Liver (tissue), 3 donors: ENCODE data around the gene TCERG1.

Source experiments
- EGR1 ChIP-seq, 2 donors: IDR thresholded peaks; 2 replicates each; pipeline ENCODE4 v1.6.1; 2016 to 2018; ENCODE audit warnings: antibody characterized with exemption in 2 of 2, low read depth in 2 of 2
- RAD21 ChIP-seq, 2 donors: IDR thresholded peaks; 2 replicates each; pipeline ENCODE4 v1.6.1; 2016; ENCODE audit warnings: antibody characterized with exemption in 2 of 2, mild to moderate bottlenecking in 2 of 2
- YY1 ChIP-seq: IDR thresholded peaks from 2 replicates; pipeline ENCODE4 v1.6.1; 2016; ENCODE audit warnings: antibody characterized with exemption, mild to moderate bottlenecking
- TF ChIP-seq, protein P1 (sequence below): fragments of 150-350 bp; IDR thresholded peaks from 2 replicates; pipeline ENCODE4 v1.5.1; 2017; ENCODE audit warnings: improper control_type of control experiment, low read depth, low read length; ENCODE audit not compliant: missing input control
- TF ChIP-seq, protein P2 (sequence below): IDR thresholded peaks from 2 replicates; pipeline ENCODE4 v1.6.1; 2016; ENCODE audit warnings: antibody characterized with exemption
- TF ChIP-seq, protein P3 (sequence below): IDR thresholded peaks from 2 replicates; pipeline ENCODE4 v1.6.1; 2016; ENCODE audit warnings: antibody characterized with exemption, mild to moderate bottlenecking
- TF ChIP-seq, protein P4 (sequence below): IDR thresholded peaks from 2 replicates; pipeline ENCODE4 v1.6.1; 2016; ENCODE audit warnings: antibody characterized with exemption
- donor health status: healthy.
- donor health status: healthy.

DNA sequence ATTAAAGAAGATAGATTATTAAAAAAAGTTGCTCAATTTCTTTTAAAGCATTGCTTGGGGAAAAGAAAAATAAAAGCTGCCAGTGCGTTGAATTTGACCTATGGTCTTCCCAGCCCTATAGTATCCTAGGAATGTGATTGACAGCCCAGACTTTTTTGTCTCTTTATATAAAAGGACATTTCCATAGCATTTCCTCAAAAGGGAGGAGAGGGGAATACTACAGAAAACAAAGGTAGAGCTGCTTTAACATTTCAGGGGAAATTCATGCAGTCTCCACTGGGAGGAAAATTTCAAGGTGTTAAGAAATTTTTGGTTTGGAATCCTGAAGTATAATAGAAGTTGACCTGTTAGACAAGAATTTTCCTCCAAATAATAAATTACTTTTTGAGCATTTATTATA is 86.7 kb downstream of the TCERG1 start:
- TF ChIP-seq, protein P1, sequence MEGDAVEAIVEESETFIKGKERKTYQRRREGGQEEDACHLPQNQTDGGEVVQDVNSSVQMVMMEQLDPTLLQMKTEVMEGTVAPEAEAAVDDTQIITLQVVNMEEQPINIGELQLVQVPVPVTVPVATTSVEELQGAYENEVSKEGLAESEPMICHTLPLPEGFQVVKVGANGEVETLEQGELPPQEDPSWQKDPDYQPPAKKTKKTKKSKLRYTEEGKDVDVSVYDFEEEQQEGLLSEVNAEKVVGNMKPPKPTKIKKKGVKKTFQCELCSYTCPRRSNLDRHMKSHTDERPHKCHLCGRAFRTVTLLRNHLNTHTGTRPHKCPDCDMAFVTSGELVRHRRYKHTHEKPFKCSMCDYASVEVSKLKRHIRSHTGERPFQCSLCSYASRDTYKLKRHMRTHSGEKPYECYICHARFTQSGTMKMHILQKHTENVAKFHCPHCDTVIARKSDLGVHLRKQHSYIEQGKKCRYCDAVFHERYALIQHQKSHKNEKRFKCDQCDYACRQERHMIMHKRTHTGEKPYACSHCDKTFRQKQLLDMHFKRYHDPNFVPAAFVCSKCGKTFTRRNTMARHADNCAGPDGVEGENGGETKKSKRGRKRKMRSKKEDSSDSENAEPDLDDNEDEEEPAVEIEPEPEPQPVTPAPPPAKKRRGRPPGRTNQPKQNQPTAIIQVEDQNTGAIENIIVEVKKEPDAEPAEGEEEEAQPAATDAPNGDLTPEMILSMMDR, result no peak
- TF ChIP-seq, protein P2, sequence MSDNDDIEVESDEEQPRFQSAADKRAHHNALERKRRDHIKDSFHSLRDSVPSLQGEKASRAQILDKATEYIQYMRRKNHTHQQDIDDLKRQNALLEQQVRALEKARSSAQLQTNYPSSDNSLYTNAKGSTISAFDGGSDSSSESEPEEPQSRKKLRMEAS, result no peak
- no peak for TF ChIP-seq RAD21 (IDR thresholded peaks at IDR 0.05)
- TF ChIP-seq EGR1 (IDR thresholded peaks at IDR 0.05; ENCODE audit: low read depth in 2 of 2), result no peak
- TF ChIP-seq, protein P3, sequence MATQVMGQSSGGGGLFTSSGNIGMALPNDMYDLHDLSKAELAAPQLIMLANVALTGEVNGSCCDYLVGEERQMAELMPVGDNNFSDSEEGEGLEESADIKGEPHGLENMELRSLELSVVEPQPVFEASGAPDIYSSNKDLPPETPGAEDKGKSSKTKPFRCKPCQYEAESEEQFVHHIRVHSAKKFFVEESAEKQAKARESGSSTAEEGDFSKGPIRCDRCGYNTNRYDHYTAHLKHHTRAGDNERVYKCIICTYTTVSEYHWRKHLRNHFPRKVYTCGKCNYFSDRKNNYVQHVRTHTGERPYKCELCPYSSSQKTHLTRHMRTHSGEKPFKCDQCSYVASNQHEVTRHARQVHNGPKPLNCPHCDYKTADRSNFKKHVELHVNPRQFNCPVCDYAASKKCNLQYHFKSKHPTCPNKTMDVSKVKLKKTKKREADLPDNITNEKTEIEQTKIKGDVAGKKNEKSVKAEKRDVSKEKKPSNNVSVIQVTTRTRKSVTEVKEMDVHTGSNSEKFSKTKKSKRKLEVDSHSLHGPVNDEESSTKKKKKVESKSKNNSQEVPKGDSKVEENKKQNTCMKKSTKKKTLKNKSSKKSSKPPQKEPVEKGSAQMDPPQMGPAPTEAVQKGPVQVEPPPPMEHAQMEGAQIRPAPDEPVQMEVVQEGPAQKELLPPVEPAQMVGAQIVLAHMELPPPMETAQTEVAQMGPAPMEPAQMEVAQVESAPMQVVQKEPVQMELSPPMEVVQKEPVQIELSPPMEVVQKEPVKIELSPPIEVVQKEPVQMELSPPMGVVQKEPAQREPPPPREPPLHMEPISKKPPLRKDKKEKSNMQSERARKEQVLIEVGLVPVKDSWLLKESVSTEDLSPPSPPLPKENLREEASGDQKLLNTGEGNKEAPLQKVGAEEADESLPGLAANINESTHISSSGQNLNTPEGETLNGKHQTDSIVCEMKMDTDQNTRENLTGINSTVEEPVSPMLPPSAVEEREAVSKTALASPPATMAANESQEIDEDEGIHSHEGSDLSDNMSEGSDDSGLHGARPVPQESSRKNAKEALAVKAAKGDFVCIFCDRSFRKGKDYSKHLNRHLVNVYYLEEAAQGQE, result no peak
- TF ChIP-seq, protein P4, sequence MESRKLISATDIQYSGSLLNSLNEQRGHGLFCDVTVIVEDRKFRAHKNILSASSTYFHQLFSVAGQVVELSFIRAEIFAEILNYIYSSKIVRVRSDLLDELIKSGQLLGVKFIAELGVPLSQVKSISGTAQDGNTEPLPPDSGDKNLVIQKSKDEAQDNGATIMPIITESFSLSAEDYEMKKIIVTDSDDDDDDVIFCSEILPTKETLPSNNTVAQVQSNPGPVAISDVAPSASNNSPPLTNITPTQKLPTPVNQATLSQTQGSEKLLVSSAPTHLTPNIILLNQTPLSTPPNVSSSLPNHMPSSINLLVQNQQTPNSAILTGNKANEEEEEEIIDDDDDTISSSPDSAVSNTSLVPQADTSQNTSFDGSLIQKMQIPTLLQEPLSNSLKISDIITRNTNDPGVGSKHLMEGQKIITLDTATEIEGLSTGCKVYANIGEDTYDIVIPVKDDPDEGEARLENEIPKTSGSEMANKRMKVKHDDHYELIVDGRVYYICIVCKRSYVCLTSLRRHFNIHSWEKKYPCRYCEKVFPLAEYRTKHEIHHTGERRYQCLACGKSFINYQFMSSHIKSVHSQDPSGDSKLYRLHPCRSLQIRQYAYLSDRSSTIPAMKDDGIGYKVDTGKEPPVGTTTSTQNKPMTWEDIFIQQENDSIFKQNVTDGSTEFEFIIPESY, result no peak
- TF ChIP-seq YY1, result no peak
